ENCODE measurements around the gene SLC24A4. TPM values are rescaled to one million over a fixed set of nuclear protein-coding genes. Genes with fewer than 3 reads are reported as not detected.
A peak's percentile ranks its signal among the peaks of the same experiment; 100 is the strongest.

The SLC24A4 gene
- total and polyA plus RNA-seq, 5 donors from 2014 or later: 0.91 TPM; not detected in 4

DNA sequence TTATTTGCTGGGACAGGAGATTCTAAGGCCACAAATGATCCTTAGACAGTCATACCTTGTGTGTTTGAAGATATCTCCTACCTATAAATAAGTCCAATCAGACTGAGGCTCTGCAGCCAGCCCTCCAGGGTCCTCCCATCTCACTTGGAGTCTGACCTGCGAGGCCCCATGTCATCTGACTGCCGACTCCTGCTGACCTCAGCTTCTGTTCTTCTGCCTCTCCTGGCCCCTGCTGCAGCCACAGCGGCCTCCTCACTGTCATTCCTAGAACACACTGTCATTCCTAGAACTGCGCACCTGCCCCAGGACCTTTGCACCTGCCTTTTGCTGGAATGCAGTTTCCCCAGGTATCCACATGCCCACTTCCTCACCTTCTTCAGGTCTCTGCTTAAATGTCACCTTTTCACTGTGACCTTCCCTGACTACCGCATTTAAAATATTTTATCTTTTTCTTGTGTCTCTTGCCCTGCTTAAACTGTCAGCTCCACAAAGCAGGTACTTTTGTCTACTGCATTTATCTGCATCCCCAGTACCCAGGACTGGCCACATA is 134.1 kb downstream of the SLC24A4 start:
- no peaks in the 10 kb centered on the region for H3K36me3 ChIP-seq (ENCODE audit: control insufficient read depth, insufficient read depth, low read length)
- no peaks in the 10 kb centered on the region for H3K9me3 ChIP-seq (ENCODE audit: control insufficient read depth in 2 of 2, low read length in 2 of 2)
- no peaks in the 10 kb centered on the region for H3K27me3 Mint-ChIP-seq
- H3K27me3 ChIP-seq (ENCODE audit: control insufficient read depth, insufficient read depth, low read length): no peaks in the 10 kb centered on the region
- no peak overlapping the region for H3K4me3 ChIP-seq (ENCODE audit: low read depth, low read length)
- no peak overlapping the region for H3K27ac Mint-ChIP-seq
- H3K4me1 Mint-ChIP-seq: peaks cover 0 to 23% (median 9%) of the 10 kb centered on the region in 4 donors
- H3K36me3 Mint-ChIP-seq: no peaks in the 10 kb centered on the region
- H3K4me3 Mint-ChIP-seq: no peak overlapping the region
- peaks cover 6% of the 10 kb centered on the region for H3K4me1 ChIP-seq (ENCODE audit: control insufficient read depth, insufficient read depth, low read length, poor library complexity, severe bottlenecking)
- H3K27ac ChIP-seq (ENCODE audit: insufficient read depth, low read length, poor library complexity, severe bottlenecking): no peak overlapping the region
- DNase-seq (no peak), ATAC-seq (ENCODE audit: low read depth in 2 of 2) (no peak)
- peaks cover 0 to 1% (median 0%) of the 10 kb centered on the region in 7 donors for H3K9me3 Mint-ChIP-seq

DNA sequence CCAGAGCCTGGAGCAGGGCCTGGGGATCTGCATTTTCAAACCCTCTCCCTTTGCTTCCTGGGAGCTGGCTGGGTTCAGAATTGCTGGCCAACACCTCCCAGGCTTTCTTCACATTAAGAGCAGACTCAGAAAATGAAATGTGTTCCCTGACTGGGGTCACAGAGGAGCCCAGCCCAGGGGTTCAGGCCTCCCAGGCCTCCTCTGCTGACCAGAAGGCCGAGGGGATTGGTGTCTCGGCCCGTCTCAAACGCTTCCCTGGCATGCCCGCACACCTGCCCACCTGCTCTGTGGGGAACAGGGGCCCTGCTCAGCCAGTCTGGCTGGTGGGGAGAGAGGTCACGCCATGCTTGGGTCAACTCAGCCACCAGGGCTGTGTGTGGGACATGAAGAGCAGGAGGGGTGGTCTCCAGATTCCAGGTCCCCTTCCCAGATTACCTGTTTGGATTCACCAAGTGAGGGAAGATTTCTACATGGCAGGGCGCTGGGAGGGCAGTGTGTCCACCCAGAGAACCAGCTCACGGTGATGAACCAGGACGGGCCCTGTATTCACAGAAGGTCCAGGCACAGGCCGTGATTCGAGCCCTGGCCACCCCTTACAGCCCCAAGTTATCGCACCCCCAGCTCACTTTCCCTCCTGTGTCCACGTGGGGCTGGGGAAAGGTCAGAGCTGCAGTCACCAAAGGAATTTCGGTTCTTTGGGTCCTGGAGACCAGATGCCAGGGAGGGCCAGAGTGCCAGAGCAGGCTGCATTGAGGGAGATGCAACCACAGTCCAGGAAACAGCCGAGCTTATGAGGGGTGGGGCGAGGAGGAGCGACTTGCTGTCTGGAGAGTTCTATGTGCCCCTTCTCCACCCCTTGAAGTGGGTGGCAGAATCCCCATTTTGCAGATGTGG is 135.4 kb downstream of the SLC24A4 start:
- H3K27ac ChIP-seq (ENCODE audit: insufficient read depth, low read length, poor library complexity, severe bottlenecking): no peak overlapping the region
- H3K4me3 Mint-ChIP-seq: no peak overlapping the region
- H3K9me3 Mint-ChIP-seq: peaks cover 0 to 1% (median 0%) of the 10 kb centered on the region in 7 donors
- ATAC-seq (ENCODE audit: low read depth in 2 of 2): no peak
- H3K27ac Mint-ChIP-seq: peak overlapping the region in 1 of 3 donors; percentile 38
- no peaks in the 10 kb centered on the region for H3K27me3 ChIP-seq (ENCODE audit: control insufficient read depth, insufficient read depth, low read length)
- peaks cover 6% of the 10 kb centered on the region for H3K4me1 ChIP-seq (ENCODE audit: control insufficient read depth, insufficient read depth, low read length, poor library complexity, severe bottlenecking)
- H3K36me3 ChIP-seq (ENCODE audit: control insufficient read depth, insufficient read depth, low read length): no peaks in the 10 kb centered on the region
- no peaks in the 10 kb centered on the region for H3K27me3 Mint-ChIP-seq
- no peak overlapping the region for H3K4me3 ChIP-seq (ENCODE audit: low read depth, low read length)
- no peaks in the 10 kb centered on the region for H3K9me3 ChIP-seq (ENCODE audit: control insufficient read depth in 2 of 2, low read length in 2 of 2)
- H3K36me3 Mint-ChIP-seq: no peaks in the 10 kb centered on the region
- DNase-seq: no peak
- H3K4me1 Mint-ChIP-seq: peaks cover 0 to 23% (median 13%) of the 10 kb centered on the region in 4 donors

DNA sequence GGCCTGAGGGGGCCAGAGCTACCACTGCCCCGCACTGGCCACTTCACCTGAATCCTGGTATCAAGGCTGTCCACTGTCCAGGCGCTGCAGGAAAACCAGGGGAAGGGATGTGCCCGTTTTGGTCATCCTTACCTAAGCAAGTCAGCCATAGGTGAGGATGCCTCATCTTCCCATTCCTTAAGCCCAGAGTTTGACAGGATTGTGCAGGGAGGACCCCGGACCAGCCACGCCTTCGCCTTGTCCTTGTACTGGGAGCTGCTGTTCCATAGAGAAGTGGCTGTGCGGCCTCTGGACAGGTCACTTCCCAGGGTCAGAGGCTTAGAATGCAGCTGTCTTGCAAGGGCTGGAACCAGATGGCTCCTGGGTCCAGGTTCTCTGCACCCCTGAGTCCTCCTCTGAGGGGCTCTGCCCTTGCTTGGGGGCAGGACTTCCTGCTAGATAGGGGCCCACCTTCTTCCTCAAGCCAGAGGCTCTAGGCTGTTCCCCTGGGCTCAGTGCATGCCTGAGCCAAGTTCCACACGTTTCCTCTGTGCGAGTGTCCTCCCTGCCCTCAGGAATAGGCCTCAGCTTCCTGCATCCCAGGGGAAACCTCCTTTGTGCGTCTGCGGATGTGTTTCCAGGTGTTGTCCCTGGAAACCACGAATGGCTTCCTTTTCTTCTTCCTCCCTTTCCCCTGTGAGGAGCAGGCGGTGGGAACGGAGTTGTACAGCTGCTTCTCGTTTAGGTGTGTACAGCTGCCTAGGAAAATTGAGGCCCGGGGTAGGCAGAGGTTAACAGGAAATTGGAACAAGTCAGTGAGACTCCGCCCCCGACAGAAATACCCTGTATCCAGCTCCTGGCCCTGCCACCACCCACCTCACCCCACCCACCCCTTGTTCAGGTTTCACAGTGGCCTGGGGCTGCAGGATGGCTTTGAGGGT is 136.3 kb downstream of the SLC24A4 start:
- H3K36me3 ChIP-seq (ENCODE audit: control insufficient read depth, insufficient read depth, low read length): no peaks in the 10 kb centered on the region
- ATAC-seq (ENCODE audit: low read depth in 2 of 2): no peak
- H3K9me3 ChIP-seq (ENCODE audit: control insufficient read depth in 2 of 2, low read length in 2 of 2): no peaks in the 10 kb centered on the region
- H3K4me3 Mint-ChIP-seq: no peak overlapping the region
- no peak overlapping the region for H3K4me3 ChIP-seq (ENCODE audit: low read depth, low read length)
- H3K9me3 Mint-ChIP-seq: peaks cover 0 to 1% (median 0%) of the 10 kb centered on the region in 7 donors
- no peaks in the 10 kb centered on the region for H3K27me3 ChIP-seq (ENCODE audit: control insufficient read depth, insufficient read depth, low read length)
- H3K4me1 ChIP-seq (ENCODE audit: control insufficient read depth, insufficient read depth, low read length, poor library complexity, severe bottlenecking): peaks cover 6% of the 10 kb centered on the region
- no peaks in the 10 kb centered on the region for H3K27me3 Mint-ChIP-seq
- peaks cover 0 to 23% (median 13%) of the 10 kb centered on the region in 4 donors for H3K4me1 Mint-ChIP-seq
- H3K36me3 Mint-ChIP-seq: no peaks in the 10 kb centered on the region
- H3K27ac ChIP-seq (ENCODE audit: insufficient read depth, low read length, poor library complexity, severe bottlenecking): no peak overlapping the region
- no peak for DNase-seq
- peak overlapping the region in 1 of 3 donors; percentile 43 for H3K27ac Mint-ChIP-seq

DNA sequence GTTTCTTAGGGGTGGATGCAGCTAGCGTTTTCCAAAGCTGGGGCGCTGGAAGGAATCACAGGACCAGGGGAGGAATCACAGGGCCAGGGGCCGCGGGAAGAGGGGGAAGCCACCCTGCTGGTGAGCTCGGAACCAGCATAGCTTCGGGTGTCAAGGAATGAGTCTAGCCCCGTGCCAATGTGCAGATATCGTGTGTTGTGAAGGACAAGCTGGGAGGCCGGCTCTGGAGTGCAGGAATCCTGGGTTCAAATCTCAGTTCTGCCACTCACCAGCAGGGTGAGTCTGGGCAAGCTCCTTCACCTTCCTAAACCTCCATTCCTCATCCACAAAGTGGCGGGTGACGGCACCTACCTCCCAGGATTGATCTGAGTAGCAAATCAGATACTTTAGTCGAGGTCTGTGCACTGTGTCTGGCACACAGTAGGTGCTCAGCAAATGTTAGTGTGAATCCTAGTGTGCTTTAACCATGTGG is 137.0 kb downstream of the SLC24A4 start:
- H3K4me3 Mint-ChIP-seq: no peak overlapping the region
- H3K4me1 ChIP-seq (ENCODE audit: control insufficient read depth, insufficient read depth, low read length, poor library complexity, severe bottlenecking): peaks cover 6% of the 10 kb centered on the region
- H3K36me3 Mint-ChIP-seq: no peaks in the 10 kb centered on the region
- peaks cover 0 to 23% (median 13%) of the 10 kb centered on the region in 4 donors for H3K4me1 Mint-ChIP-seq
- H3K27me3 Mint-ChIP-seq: no peaks in the 10 kb centered on the region
- no peak overlapping the region for H3K27ac Mint-ChIP-seq
- no peaks in the 10 kb centered on the region for H3K9me3 ChIP-seq (ENCODE audit: control insufficient read depth in 2 of 2, low read length in 2 of 2)
- no peaks in the 10 kb centered on the region for H3K27me3 ChIP-seq (ENCODE audit: control insufficient read depth, insufficient read depth, low read length)
- no peak for ATAC-seq (ENCODE audit: low read depth in 2 of 2)
- no peak overlapping the region for H3K27ac ChIP-seq (ENCODE audit: insufficient read depth, low read length, poor library complexity, severe bottlenecking)
- no peak overlapping the region for H3K4me3 ChIP-seq (ENCODE audit: low read depth, low read length)
- no peak for DNase-seq
- H3K9me3 Mint-ChIP-seq: peaks cover 0 to 1% (median 0%) of the 10 kb centered on the region in 7 donors
- H3K36me3 ChIP-seq (ENCODE audit: control insufficient read depth, insufficient read depth, low read length): no peaks in the 10 kb centered on the region

DNA sequence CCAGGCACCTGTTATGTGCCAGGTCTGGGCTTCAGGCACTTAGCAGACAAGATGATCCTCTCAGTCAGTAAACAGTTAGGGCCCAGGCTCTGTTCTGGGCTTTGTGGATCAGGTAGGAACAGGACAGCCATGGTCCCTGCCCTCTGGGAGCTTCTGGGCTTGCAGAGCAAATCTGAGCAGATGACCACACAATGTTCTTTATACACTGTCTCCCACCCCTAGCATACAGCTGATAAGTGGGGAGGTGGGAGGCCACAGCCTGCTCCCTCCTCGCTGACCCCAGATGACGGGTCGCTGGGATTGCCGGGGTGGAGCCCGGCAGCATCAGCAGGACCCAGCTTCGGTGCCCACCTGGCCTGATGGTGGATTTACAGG is 137.6 kb downstream of the SLC24A4 start:
- peaks cover 0 to 1% (median 0%) of the 10 kb centered on the region in 7 donors for H3K9me3 Mint-ChIP-seq
- no peaks in the 10 kb centered on the region for H3K27me3 ChIP-seq (ENCODE audit: control insufficient read depth, insufficient read depth, low read length)
- H3K36me3 Mint-ChIP-seq: no peaks in the 10 kb centered on the region
- peaks cover 6% of the 10 kb centered on the region for H3K4me1 ChIP-seq (ENCODE audit: control insufficient read depth, insufficient read depth, low read length, poor library complexity, severe bottlenecking)
- no peak overlapping the region for H3K4me3 ChIP-seq (ENCODE audit: low read depth, low read length)
- H3K9me3 ChIP-seq (ENCODE audit: control insufficient read depth in 2 of 2, low read length in 2 of 2): no peaks in the 10 kb centered on the region
- ATAC-seq (ENCODE audit: low read depth in 2 of 2): no peak
- H3K27ac Mint-ChIP-seq: no peak overlapping the region
- no peak overlapping the region for H3K4me3 Mint-ChIP-seq
- H3K36me3 ChIP-seq (ENCODE audit: control insufficient read depth, insufficient read depth, low read length): no peaks in the 10 kb centered on the region
- H3K27ac ChIP-seq (ENCODE audit: insufficient read depth, low read length, poor library complexity, severe bottlenecking): no peak overlapping the region
- peaks cover 0 to 23% (median 13%) of the 10 kb centered on the region in 4 donors for H3K4me1 Mint-ChIP-seq
- DNase-seq: no peak
- H3K27me3 Mint-ChIP-seq: no peaks in the 10 kb centered on the region

DNA sequence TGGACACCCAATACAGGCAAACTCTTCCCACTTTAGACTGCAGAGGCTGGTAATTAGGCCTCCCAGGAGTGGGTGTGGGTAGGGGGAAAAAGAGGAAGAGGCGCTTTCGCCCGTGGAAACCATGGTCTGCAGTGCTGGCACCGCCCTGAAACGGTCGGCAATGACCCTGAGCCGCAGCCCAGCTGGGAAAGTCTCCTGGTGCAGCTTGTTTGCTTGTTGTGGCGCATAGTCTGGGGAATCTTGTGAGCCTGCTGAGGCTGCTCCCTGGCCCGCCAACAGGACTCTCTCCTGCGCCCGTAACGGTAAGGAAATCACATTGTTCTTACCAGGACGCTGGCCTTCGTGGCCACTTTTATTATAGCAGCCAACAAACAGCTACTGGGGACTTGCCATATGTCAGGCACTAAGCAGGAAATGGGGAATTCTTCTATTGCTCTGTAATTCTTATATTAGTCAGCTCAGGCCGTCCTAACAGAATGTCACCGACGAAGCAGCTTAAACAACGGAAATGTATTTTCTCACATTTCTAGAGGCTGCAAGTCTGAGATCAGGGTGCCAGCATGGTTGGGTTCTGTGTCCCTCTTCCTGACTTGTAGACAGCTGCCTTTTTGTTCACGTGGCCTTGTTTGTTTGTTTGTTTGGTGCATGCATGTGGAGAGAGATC is 138.1 kb downstream of the SLC24A4 start:
- no peaks in the 10 kb centered on the region for H3K9me3 ChIP-seq (ENCODE audit: control insufficient read depth in 2 of 2, low read length in 2 of 2)
- no peaks in the 10 kb centered on the region for H3K27me3 ChIP-seq (ENCODE audit: control insufficient read depth, insufficient read depth, low read length)
- H3K4me1 Mint-ChIP-seq: peaks cover 0 to 23% (median 13%) of the 10 kb centered on the region in 4 donors
- H3K27ac ChIP-seq (ENCODE audit: insufficient read depth, low read length, poor library complexity, severe bottlenecking): no peak overlapping the region
- DNase-seq (peak in 1 of 3 donors; percentile 49), ATAC-seq (ENCODE audit: low read depth in 2 of 2) (no peak)
- H3K4me3 ChIP-seq (ENCODE audit: low read depth, low read length): peak overlapping the region; percentile 26
- H3K4me1 ChIP-seq (ENCODE audit: control insufficient read depth, insufficient read depth, low read length, poor library complexity, severe bottlenecking): peaks cover 6% of the 10 kb centered on the region
- H3K4me3 Mint-ChIP-seq: no peak overlapping the region
- no peaks in the 10 kb centered on the region for H3K27me3 Mint-ChIP-seq
- H3K36me3 Mint-ChIP-seq: no peaks in the 10 kb centered on the region
- H3K27ac Mint-ChIP-seq: peak overlapping the region in 2 of 3 donors; percentile 14 to 34
- H3K36me3 ChIP-seq (ENCODE audit: control insufficient read depth, insufficient read depth, low read length): no peaks in the 10 kb centered on the region
- H3K9me3 Mint-ChIP-seq: peaks cover 0 to 1% (median 0%) of the 10 kb centered on the region in 7 donors

DNA sequence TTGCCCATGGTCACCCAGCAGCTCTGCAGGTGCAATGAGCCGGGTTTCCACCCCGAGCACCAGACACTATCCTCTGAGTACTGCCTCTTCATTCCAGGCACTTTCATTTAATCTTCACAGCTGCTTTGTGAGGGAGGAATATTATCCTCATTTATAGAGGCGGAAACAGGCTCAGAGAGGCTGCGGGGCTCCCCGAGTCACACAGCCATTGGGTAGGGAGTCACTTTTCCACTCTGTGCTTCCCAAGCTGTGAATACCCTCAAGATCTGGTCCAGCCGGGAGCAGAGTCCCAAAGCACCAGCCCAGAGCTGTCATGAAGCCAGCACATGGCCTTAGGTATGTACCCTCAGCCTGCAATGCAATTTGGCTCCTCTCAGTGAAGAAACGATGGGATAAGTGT is 138.9 kb downstream of the SLC24A4 start:
- Mint-ChIP-seq H3K36me3 (no peaks in the 10 kb centered on the region), H3K4me3 (no peak overlapping the region), H3K27me3 (no peaks in the 10 kb centered on the region), H3K27ac (peak overlapping the region in 1 of 3 donors; percentile 14), H3K9me3 (peaks cover 0 to 2% (median 0%) of the 10 kb centered on the region in 7 donors), H3K4me1 (peaks cover 0 to 23% (median 13%) of the 10 kb centered on the region in 4 donors)
- H3K9me3 ChIP-seq (ENCODE audit: control insufficient read depth in 2 of 2, low read length in 2 of 2): peaks cover 4 to 5% of the 10 kb centered on the region in 2 experiments
- no peak overlapping the region for H3K27ac ChIP-seq (ENCODE audit: insufficient read depth, low read length, poor library complexity, severe bottlenecking)
- H3K4me3 ChIP-seq (ENCODE audit: low read depth, low read length): no peak overlapping the region
- DNase-seq: no peak
- H3K27me3 ChIP-seq (ENCODE audit: control insufficient read depth, insufficient read depth, low read length): no peaks in the 10 kb centered on the region
- H3K36me3 ChIP-seq (ENCODE audit: control insufficient read depth, insufficient read depth, low read length): no peaks in the 10 kb centered on the region
- no peak for ATAC-seq (ENCODE audit: low read depth in 2 of 2)
- H3K4me1 ChIP-seq (ENCODE audit: control insufficient read depth, insufficient read depth, low read length, poor library complexity, severe bottlenecking): peaks cover 6% of the 10 kb centered on the region
